Mesodermal cell (in vitro differentiated cells): ENCODE results near the gene KAT2B.

Source experiments
- H3K27ac ChIP-seq: 2 replicates; pipeline ENCODE4 v1.7.0; 2013; ENCODE audit warnings: mild to moderate bottlenecking, low read depth, low read length, moderate library complexity; ENCODE audit not compliant: severe bottlenecking
- H3K36me3 ChIP-seq: 2 replicates; pipeline ENCODE4 v1.7.1; 2013; ENCODE audit warnings: mild to moderate bottlenecking, low read length, moderate library complexity; ENCODE audit not compliant: control insufficient read depth, insufficient read depth
- H3K4me1 ChIP-seq: one replicate; pipeline ENCODE4 v1.7.1; 2013; ENCODE audit warnings: mild to moderate bottlenecking, low read length; ENCODE audit not compliant: insufficient read depth, control insufficient read depth, poor library complexity, severe bottlenecking
- H3K4me3 ChIP-seq: 2 replicates; pipeline ENCODE4 v1.7.0; 2013; ENCODE audit warnings: low read length, control low read depth, mild to moderate bottlenecking; ENCODE audit not compliant: insufficient read depth, poor library complexity, severe bottlenecking; ENCODE audit errors: extremely low read depth
- H3K9me3 ChIP-seq: 2 replicates; pipeline ENCODE4 v1.7.1; 2013; ENCODE audit warnings: mild to moderate bottlenecking, low read length, moderate library complexity; ENCODE audit not compliant: control insufficient read depth
- WGBS, 2 experiments: methylation state at CpG; one replicate each; pipeline ENCODE4 v1.1.5; 2013; ENCODE audit warnings: missing lambda C conversion rate in 2 of 2; ENCODE audit not compliant: insufficient coverage in 2 of 2; 5-methylcytosine and 5-hydroxymethylcytosine counted together

The KAT2B gene

GRCh38 chr3:20066079-20066478 is 25.8 kb downstream of the KAT2B start:
- H3K27ac ChIP-seq: no peak overlapping the region
- WGBS, 2 experiments: 100% methylated on average over 1 of the region's 1 CpG; no CpG with 5 or more reads in 1 of the 2 experiments
- no peaks in the 10 kb centered on the region for H3K9me3 ChIP-seq
- no peak overlapping the region for H3K4me3 ChIP-seq
- H3K4me1 ChIP-seq: peaks cover 5% of the 10 kb centered on the region
- no peaks in the 10 kb centered on the region for H3K36me3 ChIP-seq

GRCh38 chr3:20066850-20067617 is 26.8 kb downstream of the KAT2B start:
- Histone ChIP-seq H3K9me3 (no peaks in the 10 kb centered on the region), H3K4me3 (no peak overlapping the region), H3K4me1 (peaks cover 5% of the 10 kb centered on the region), H3K27ac (peak overlapping the region; percentile 62), H3K36me3 (no peaks in the 10 kb centered on the region)
- WGBS, 2 experiments: 81 to 100% methylated on average over 2 to 3 of the region's 6 CpGs

- 70 to 76% methylated on average over 2 of the region's 3 CpGs for WGBS, 2 experiments
- H3K4me1 ChIP-seq: peaks cover 5% of the 10 kb centered on the region
- no peak overlapping the region for H3K27ac ChIP-seq
- no peak overlapping the region for H3K4me3 ChIP-seq
- no peaks in the 10 kb centered on the region for H3K9me3 ChIP-seq
- H3K36me3 ChIP-seq: no peaks in the 10 kb centered on the region
Observed at GRCh38 chr3:20068512-20069177, 28.4 kb downstream of the KAT2B start.

- Histone ChIP-seq H3K4me3 (no peak overlapping the region), H3K9me3 (no peaks in the 10 kb centered on the region)
Observed at GRCh38 chr3:20069178-20069532, 28.9 kb downstream of the KAT2B start.

GRCh38 chr3:20071175-20071574 is 30.9 kb downstream of the KAT2B start:
- Histone ChIP-seq H3K27ac (no peak overlapping the region), H3K4me3 (no peak overlapping the region), H3K36me3 (no peaks in the 10 kb centered on the region), H3K4me1 (peaks cover 5% of the 10 kb centered on the region), H3K9me3 (no peaks in the 10 kb centered on the region)
- WGBS, 2 experiments: 100% methylated on average over 1 of the region's 2 CpGs

More at GRCh38 chr3:20069178-20069532, 28.9 kb downstream of the KAT2B start:
- Histone ChIP-seq H3K36me3 (no peaks in the 10 kb centered on the region), H3K4me1 (peaks cover 5% of the 10 kb centered on the region), H3K27ac (no peak overlapping the region)

- Histone ChIP-seq H3K27ac (peak overlapping the region; percentile 39), H3K9me3 (no peaks in the 10 kb centered on the region), H3K4me1 (no peaks in the 10 kb centered on the region), H3K4me3 (no peak overlapping the region), H3K36me3 (no peaks in the 10 kb centered on the region)
- 80 to 82% methylated on average over 5 to 6 of the region's 6 CpGs for whole genome bisulfite sequencing, 2 experiments
Observed at GRCh38 chr3:20072422-20072821, 32.2 kb downstream of the KAT2B start.

GRCh38 chr3:20073068-20073467 is 32.8 kb downstream of the KAT2B start:
- Histone ChIP-seq H3K4me3 (no peak overlapping the region), H3K4me1 (no peaks in the 10 kb centered on the region), H3K36me3 (no peaks in the 10 kb centered on the region), H3K9me3 (no peaks in the 10 kb centered on the region), H3K27ac (no peak overlapping the region)
- 78 to 100% methylated on average over 2 to 3 of the region's 5 CpGs for WGBS, 2 experiments

GRCh38 chr3:20073683-20074082 is 33.4 kb downstream of the KAT2B start:
- Histone ChIP-seq H3K9me3 (no peaks in the 10 kb centered on the region), H3K4me1 (no peaks in the 10 kb centered on the region), H3K4me3 (no peak overlapping the region), H3K36me3 (no peaks in the 10 kb centered on the region), H3K27ac (peak overlapping the region; percentile 16)
- WGBS, 2 experiments: 42 to 61% methylated on average over 2 of the region's 4 CpGs

- no peaks in the 10 kb centered on the region for H3K36me3 ChIP-seq
- H3K4me1 ChIP-seq: no peaks in the 10 kb centered on the region
- 96% methylated on average over 5 of the region's 6 CpGs; no CpG with 5 or more reads in 1 of the 2 experiments for WGBS, 2 experiments
- peak overlapping the region; percentile 16 for H3K27ac ChIP-seq
- no peaks in the 10 kb centered on the region for H3K9me3 ChIP-seq
- no peak overlapping the region for H3K4me3 ChIP-seq
Observed at GRCh38 chr3:20074226-20075063, 34.2 kb downstream of the KAT2B start.

GRCh38 chr3:20075197-20075596 is 35.0 kb downstream of the KAT2B start:
- WGBS, 2 experiments: 90 to 100% methylated on average over 1 of the region's 5 CpGs
- no peak overlapping the region for H3K27ac ChIP-seq
- H3K4me1 ChIP-seq: no peaks in the 10 kb centered on the region
- no peak overlapping the region for H3K4me3 ChIP-seq
- no peaks in the 10 kb centered on the region for H3K36me3 ChIP-seq
- no peaks in the 10 kb centered on the region for H3K9me3 ChIP-seq
